Activated T-helper 1 cell treated with Interleukin-2 at 50 U/mL for 16 hours (primary cell): Measurements from ENCODE around the gene SP8.

Experiments used
- DNase-seq: peaks from one replicate; pipeline ENCODE4 v3.0.0-alpha.2; 2020; ENCODE audit warnings: low read depth

SP8 gene

GRCh38 chr7:20794676-20795075 lies 8.0 kb upstream of the SP8 start:
- DNase-seq = no peak

GRCh38 chr7:20793694-20794394 lies 7.2 kb upstream of the SP8 start:
- DNase-seq = no peak

- no peak for DNase-seq
Measured at GRCh38 chr7:20793248-20793647, 6.6 kb upstream of the SP8 start.

- no peak for DNase-seq
Measured at GRCh38 chr7:20791538-20792434, 5.1 kb upstream of the SP8 start.

GRCh38 chr7:20790375-20790774 lies 3.7 kb upstream of the SP8 start:
- DNase-seq = no peak

GRCh38 chr7:20788420-20788990 lies 1.8 kb upstream of the SP8 start:
- no peak for DNase-seq

- no peak for DNase-seq
Measured at GRCh38 chr7:20787660-20788419, 1.2 kb upstream of the SP8 start.

- DNase-seq = no peak
Measured at GRCh38 chr7:20786421-20786778, 286 bp downstream of the SP8 start.

GRCh38 chr7:20786049-20786412 lies 655 bp downstream of the SP8 start:
- DNase-seq = no peak

GRCh38 chr7:20785157-20786048 lies 1.3 kb downstream of the SP8 start:
- no peak for DNase-seq

- no peak for DNase-seq
Measured at GRCh38 chr7:20784388-20785156, 2.1 kb downstream of the SP8 start.

GRCh38 chr7:20783700-20784387 lies 2.8 kb downstream of the SP8 start:
- DNase-seq = no peak

GRCh38 chr7:20783125-20783699 lies 3.5 kb downstream of the SP8 start:
- no peak for DNase-seq

- no peak for DNase-seq
Measured at GRCh38 chr7:20779041-20779440, 7.6 kb downstream of the SP8 start.

- DNase-seq = no peak
Measured at GRCh38 chr7:20778063-20778721, 8.5 kb downstream of the SP8 start.

- no peak for DNase-seq
Measured at GRCh38 chr7:20777377-20778062, 9.2 kb downstream of the SP8 start.

- DNase-seq = no peak
Measured at GRCh38 chr7:20776942-20777341, 9.7 kb downstream of the SP8 start.

GRCh38 chr7:20776214-20776911 lies 10.3 kb downstream of the SP8 start:
- DNase-seq = no peak
